Smooth muscle cell (in vitro differentiated cells): Measurements from ENCODE around the gene SOX5. TPM values are rescaled to one million over a fixed set of nuclear protein-coding genes. Genes with fewer than 3 reads are reported as not detected.

Source experiments
- DNase-seq: peaks from one replicate; lab custom pipeline; 2025; ENCODE audit not compliant: unreplicated experiment; lab: John Stamatoyannopoulos, UW
- H2AFZ ChIP-seq: fragments of 200-600 bp; sonication (generic); 2 replicates; pipeline ENCODE4 v1.6.0; 2016; ENCODE audit warnings: antibody characterized with exemption, low read depth, mild to moderate bottlenecking
- H3F3A ChIP-seq: fragments of 200-600 bp; sonication (generic); 2 replicates; pipeline ENCODE4 v1.6.0; 2017; ENCODE audit warnings: antibody characterized with exemption, low read depth
- H3K27ac ChIP-seq: fragments of 200-600 bp; sonication (generic); 2 replicates; pipeline ENCODE4 v1.5.1; 2016; ENCODE audit warnings: low read depth, mild to moderate bottlenecking
- H3K27me3 ChIP-seq: fragments of 200-600 bp; sonication (generic); 2 replicates; pipeline ENCODE4 v1.6.1; 2016; ENCODE audit warnings: low read depth, mild to moderate bottlenecking
- H3K36me3 ChIP-seq: fragments of 200-600 bp; sonication (generic); 2 replicates; pipeline ENCODE4 v1.5.1; 2016; ENCODE audit warnings: low read depth
- H3K4me1 ChIP-seq: fragments of 200-600 bp; sonication (generic); 2 replicates; pipeline ENCODE4 v1.5.1; 2016; ENCODE audit warnings: low read depth
- H3K4me2 ChIP-seq: fragments of 200-600 bp; sonication (generic); 2 replicates; pipeline ENCODE4 v1.6.0; 2016; ENCODE audit warnings: mild to moderate bottlenecking
- H3K4me3 ChIP-seq: fragments of 200-600 bp; sonication (generic); 2 replicates; pipeline ENCODE4 v1.5.1; 2016; ENCODE audit warnings: mild to moderate bottlenecking
- H3K79me2 ChIP-seq: fragments of 200-600 bp; sonication (generic); 2 replicates; pipeline ENCODE4 v1.6.0; 2016; ENCODE audit warnings: low read depth, mild to moderate bottlenecking
- H3K9ac ChIP-seq: fragments of 200-600 bp; sonication (generic); 2 replicates; pipeline ENCODE4 v1.6.0; 2016; ENCODE audit warnings: low read depth
- H3K9me3 ChIP-seq: fragments of 200-600 bp; sonication (generic); replicated peaks from 2 replicates; pipeline ENCODE4 v1.5.1; 2016; ENCODE audit warnings: low read depth
- H4K20me1 ChIP-seq: fragments of 200-600 bp; sonication (generic); 2 replicates; pipeline ENCODE4 v1.6.0; 2016; ENCODE audit warnings: low read depth
- WGBS: methylation state at CpG from one replicate; pipeline ENCODE4 v1.1.7; 2016; ENCODE audit warnings: low lambda C conversion rate; 5-methylcytosine and 5-hydroxymethylcytosine counted together
- polyA plus RNA-seq: library from polyadenylated mRNA; unstranded; fragments of >200 nt; fragmentation: Nextera tagmentation; extraction: Ambion mirVana; gene quantifications from 2 replicates; pipeline ENCODE4 v1.2.1, GENCODE V29; 2016
- total RNA-seq: library from RNA; depleted of rRNA; stranded (reverse); fragments of >200 nt; gene quantifications from 2 replicates; pipeline ENCODE4 v1.2.3, GENCODE V29; 2014
- TF ChIP-seq, protein P1 (sequence below): fragments of 200-600 bp; sonication (generic); IDR thresholded peaks from 2 replicates; pipeline ENCODE4 v1.5.1; 2017; ENCODE audit warnings: borderline replicate concordance, mild to moderate bottlenecking, antibody characterized with exemption; ENCODE audit not compliant: insufficient read depth, poor library complexity, severe bottlenecking

The SOX5 gene
- total and polyA plus RNA-seq, 2 experiments from 2014 or later, result 22.3 to 47.8 TPM

DNA sequence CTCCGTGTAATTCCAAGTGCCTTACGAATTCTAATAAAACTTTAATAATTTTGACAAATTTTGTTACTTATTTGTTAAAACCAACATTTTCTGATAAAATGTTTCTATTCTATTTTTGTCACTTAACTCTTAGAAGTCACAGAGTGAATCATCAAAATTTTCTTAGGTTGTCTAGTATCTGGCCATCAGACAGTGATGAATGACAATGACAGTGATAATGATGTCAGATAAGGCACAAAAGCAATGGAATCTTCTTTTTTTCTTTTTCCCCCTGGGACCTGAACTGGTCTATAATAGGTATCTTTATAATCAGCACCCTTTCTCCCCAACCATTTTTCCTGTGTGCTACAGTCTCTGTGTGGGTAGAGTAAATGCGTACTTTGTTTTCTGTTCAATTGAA is 407.3 kb downstream of the SOX5 start:
- DNase-seq, result no peak
- WGBS, result 92% methylated on average over 3 of the region's 3 CpGs
- Histone ChIP-seq H3K4me3 (no peak overlapping the region), H3K36me3 (peaks cover 17% of the 10 kb centered on the region), H3K27ac (no peak overlapping the region), H3K79me2 (no peaks in the 10 kb centered on the region), H3K27me3 (no peaks in the 10 kb centered on the region), H2AFZ (no peak overlapping the region), H4K20me1 (no peaks in the 10 kb centered on the region), H3K4me2 (no peak overlapping the region), H3K9ac (no peak overlapping the region), H3K9me3 (no peaks in the 10 kb centered on the region), H3F3A (no peaks in the 10 kb centered on the region), H3K4me1 (no peaks in the 10 kb centered on the region)
- TF ChIP-seq, protein P1, sequence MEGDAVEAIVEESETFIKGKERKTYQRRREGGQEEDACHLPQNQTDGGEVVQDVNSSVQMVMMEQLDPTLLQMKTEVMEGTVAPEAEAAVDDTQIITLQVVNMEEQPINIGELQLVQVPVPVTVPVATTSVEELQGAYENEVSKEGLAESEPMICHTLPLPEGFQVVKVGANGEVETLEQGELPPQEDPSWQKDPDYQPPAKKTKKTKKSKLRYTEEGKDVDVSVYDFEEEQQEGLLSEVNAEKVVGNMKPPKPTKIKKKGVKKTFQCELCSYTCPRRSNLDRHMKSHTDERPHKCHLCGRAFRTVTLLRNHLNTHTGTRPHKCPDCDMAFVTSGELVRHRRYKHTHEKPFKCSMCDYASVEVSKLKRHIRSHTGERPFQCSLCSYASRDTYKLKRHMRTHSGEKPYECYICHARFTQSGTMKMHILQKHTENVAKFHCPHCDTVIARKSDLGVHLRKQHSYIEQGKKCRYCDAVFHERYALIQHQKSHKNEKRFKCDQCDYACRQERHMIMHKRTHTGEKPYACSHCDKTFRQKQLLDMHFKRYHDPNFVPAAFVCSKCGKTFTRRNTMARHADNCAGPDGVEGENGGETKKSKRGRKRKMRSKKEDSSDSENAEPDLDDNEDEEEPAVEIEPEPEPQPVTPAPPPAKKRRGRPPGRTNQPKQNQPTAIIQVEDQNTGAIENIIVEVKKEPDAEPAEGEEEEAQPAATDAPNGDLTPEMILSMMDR, result no peak

DNA sequence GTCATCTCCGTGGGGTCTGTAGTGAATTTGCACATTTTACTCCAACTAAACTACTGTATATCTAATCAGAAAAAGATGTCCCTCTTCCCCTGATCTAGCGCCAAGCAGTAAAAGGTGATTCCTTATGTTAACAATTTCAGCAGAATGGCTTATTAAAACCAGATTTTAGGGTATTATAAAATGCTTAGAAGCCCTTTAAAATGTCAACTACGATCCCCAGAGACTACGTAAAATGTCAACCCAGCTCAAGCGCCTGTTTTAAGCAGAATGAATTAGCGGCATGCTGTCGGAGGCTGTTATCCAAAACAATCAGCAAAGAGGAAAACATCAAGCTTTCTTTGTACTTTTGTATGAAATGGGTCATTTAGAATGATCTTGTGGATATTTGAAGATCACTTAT is 408.9 kb downstream of the SOX5 start:
- no peak overlapping the region for H3K9ac ChIP-seq
- TF ChIP-seq, protein P1, result no peak
- no peak overlapping the region for H3K27ac ChIP-seq
- no peaks in the 10 kb centered on the region for H3K27me3 ChIP-seq
- H3K36me3 ChIP-seq, result peaks cover 17% of the 10 kb centered on the region
- no peak overlapping the region for H3K4me2 ChIP-seq
- H3K9me3 ChIP-seq, result no peaks in the 10 kb centered on the region
- WGBS, result 42% methylated on average over 7 of the region's 7 CpGs
- no peak overlapping the region for H3K4me3 ChIP-seq
- H2AFZ ChIP-seq, result no peak overlapping the region
- no peaks in the 10 kb centered on the region for H3K79me2 ChIP-seq
- no peaks in the 10 kb centered on the region for H3F3A ChIP-seq
- DNase-seq, result no peak
- H3K4me1 ChIP-seq, result no peaks in the 10 kb centered on the region
- no peaks in the 10 kb centered on the region for H4K20me1 ChIP-seq

DNA sequence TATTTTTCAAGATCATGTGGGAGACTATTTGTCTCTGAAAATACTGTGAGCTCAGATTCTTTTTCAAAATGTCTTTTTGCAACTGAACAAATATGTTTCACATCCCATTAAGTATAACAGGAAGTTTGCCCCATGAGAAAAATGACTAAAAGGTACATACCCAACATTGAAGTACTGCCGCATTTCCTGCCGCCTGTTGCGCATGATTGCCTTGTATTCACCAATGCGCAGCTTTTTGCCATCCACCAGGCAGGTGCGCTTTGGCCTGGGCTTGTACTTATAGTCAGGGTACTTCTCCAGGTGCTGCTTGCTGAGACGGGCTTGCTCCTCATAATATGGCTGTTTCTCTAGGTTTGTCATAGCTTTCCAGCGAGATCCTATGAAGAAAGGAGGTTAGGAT is 413.2 kb downstream of the SOX5 start:
- WGBS, result 98% methylated on average over 7 of the region's 7 CpGs
- TF ChIP-seq, protein P1, result no peak
- Histone ChIP-seq H3K4me1 (no peaks in the 10 kb centered on the region), H3K27ac (no peak overlapping the region), H2AFZ (no peak overlapping the region), H3K9me3 (no peaks in the 10 kb centered on the region), H4K20me1 (no peaks in the 10 kb centered on the region), H3K27me3 (no peaks in the 10 kb centered on the region), H3K4me3 (no peak overlapping the region), H3F3A (no peaks in the 10 kb centered on the region), H3K79me2 (no peaks in the 10 kb centered on the region), H3K9ac (no peak overlapping the region), H3K36me3 (peaks cover 9% of the 10 kb centered on the region), H3K4me2 (no peak overlapping the region)
- no peak for DNase-seq

DNA sequence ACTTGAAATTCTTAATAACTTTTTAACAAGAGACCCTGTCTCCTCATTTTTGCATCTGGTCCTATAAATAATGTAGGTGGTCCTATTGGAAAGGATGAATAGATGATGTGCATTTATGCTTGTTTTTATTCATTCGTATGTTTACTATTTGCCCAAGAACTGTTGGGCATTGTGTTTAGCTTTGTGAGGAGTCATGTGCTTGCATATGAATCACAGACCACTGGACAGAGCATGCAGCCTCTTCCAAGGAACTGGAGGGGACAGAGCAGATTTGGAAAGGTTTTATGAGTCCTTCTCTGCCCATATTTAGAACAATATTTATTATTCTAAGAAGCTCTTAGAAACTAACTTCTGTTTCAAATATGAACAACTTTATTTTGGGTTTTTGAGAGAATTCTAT is 414.0 kb downstream of the SOX5 start:
- DNase-seq, result no peak
- Histone ChIP-seq H3K27me3 (no peaks in the 10 kb centered on the region), H3K9ac (no peak overlapping the region), H3K27ac (no peak overlapping the region), H3K4me2 (no peak overlapping the region), H2AFZ (no peak overlapping the region), H3K36me3 (peaks cover 6% of the 10 kb centered on the region), H3K9me3 (no peaks in the 10 kb centered on the region), H4K20me1 (no peaks in the 10 kb centered on the region), H3K79me2 (no peaks in the 10 kb centered on the region), H3K4me3 (no peak overlapping the region), H3K4me1 (no peaks in the 10 kb centered on the region), H3F3A (no peaks in the 10 kb centered on the region)
- 94% methylated on average over 1 of the region's 1 CpG for WGBS
- TF ChIP-seq, protein P1, result no peak
